Smooth muscle cell (in vitro differentiated cells): ENCODE results near the gene RNF32. TPM values are rescaled to one million over a fixed set of nuclear protein-coding genes. Genes with fewer than 3 reads are reported as not detected.

ENCODE experiments used
- DNase-seq: peaks from one replicate; lab custom pipeline; 2025; ENCODE audit not compliant: unreplicated experiment; lab: John Stamatoyannopoulos, UW
- H2AFZ ChIP-seq: fragments of 200-600 bp; sonication (generic); 2 replicates; pipeline ENCODE4 v1.6.0; 2016; ENCODE audit warnings: antibody characterized with exemption, low read depth, mild to moderate bottlenecking
- H3F3A ChIP-seq: fragments of 200-600 bp; sonication (generic); 2 replicates; pipeline ENCODE4 v1.6.0; 2017; ENCODE audit warnings: antibody characterized with exemption, low read depth
- H3K27ac ChIP-seq: fragments of 200-600 bp; sonication (generic); 2 replicates; pipeline ENCODE4 v1.5.1; 2016; ENCODE audit warnings: low read depth, mild to moderate bottlenecking
- H3K27me3 ChIP-seq: fragments of 200-600 bp; sonication (generic); 2 replicates; pipeline ENCODE4 v1.6.1; 2016; ENCODE audit warnings: low read depth, mild to moderate bottlenecking
- H3K36me3 ChIP-seq: fragments of 200-600 bp; sonication (generic); 2 replicates; pipeline ENCODE4 v1.5.1; 2016; ENCODE audit warnings: low read depth
- H3K4me1 ChIP-seq: fragments of 200-600 bp; sonication (generic); 2 replicates; pipeline ENCODE4 v1.5.1; 2016; ENCODE audit warnings: low read depth
- H3K4me2 ChIP-seq: fragments of 200-600 bp; sonication (generic); 2 replicates; pipeline ENCODE4 v1.6.0; 2016; ENCODE audit warnings: mild to moderate bottlenecking
- H3K4me3 ChIP-seq: fragments of 200-600 bp; sonication (generic); 2 replicates; pipeline ENCODE4 v1.5.1; 2016; ENCODE audit warnings: mild to moderate bottlenecking
- H3K79me2 ChIP-seq: fragments of 200-600 bp; sonication (generic); 2 replicates; pipeline ENCODE4 v1.6.0; 2016; ENCODE audit warnings: low read depth, mild to moderate bottlenecking
- H3K9ac ChIP-seq: fragments of 200-600 bp; sonication (generic); 2 replicates; pipeline ENCODE4 v1.6.0; 2016; ENCODE audit warnings: low read depth
- H3K9me3 ChIP-seq: fragments of 200-600 bp; sonication (generic); replicated peaks from 2 replicates; pipeline ENCODE4 v1.5.1; 2016; ENCODE audit warnings: low read depth
- H4K20me1 ChIP-seq: fragments of 200-600 bp; sonication (generic); 2 replicates; pipeline ENCODE4 v1.6.0; 2016; ENCODE audit warnings: low read depth
- WGBS: methylation state at CpG from one replicate; pipeline ENCODE4 v1.1.7; 2016; ENCODE audit warnings: low lambda C conversion rate; 5-methylcytosine and 5-hydroxymethylcytosine counted together
- polyA plus RNA-seq: library from polyadenylated mRNA; unstranded; fragments of >200 nt; fragmentation: Nextera tagmentation; extraction: Ambion mirVana; gene quantifications from 2 replicates; pipeline ENCODE4 v1.2.1, GENCODE V29; 2016
- total RNA-seq: library from RNA; depleted of rRNA; stranded (reverse); fragments of >200 nt; gene quantifications from 2 replicates; pipeline ENCODE4 v1.2.3, GENCODE V29; 2014
- TF ChIP-seq, protein P1 (sequence below): fragments of 200-600 bp; sonication (generic); IDR thresholded peaks from 2 replicates; pipeline ENCODE4 v1.5.1; 2017; ENCODE audit warnings: borderline replicate concordance, mild to moderate bottlenecking, antibody characterized with exemption; ENCODE audit not compliant: insufficient read depth, poor library complexity, severe bottlenecking

Gene RNF32
- total and polyA plus RNA-seq, 2 experiments from 2014 or later, result 0.63 to 4.3 TPM

DNA sequence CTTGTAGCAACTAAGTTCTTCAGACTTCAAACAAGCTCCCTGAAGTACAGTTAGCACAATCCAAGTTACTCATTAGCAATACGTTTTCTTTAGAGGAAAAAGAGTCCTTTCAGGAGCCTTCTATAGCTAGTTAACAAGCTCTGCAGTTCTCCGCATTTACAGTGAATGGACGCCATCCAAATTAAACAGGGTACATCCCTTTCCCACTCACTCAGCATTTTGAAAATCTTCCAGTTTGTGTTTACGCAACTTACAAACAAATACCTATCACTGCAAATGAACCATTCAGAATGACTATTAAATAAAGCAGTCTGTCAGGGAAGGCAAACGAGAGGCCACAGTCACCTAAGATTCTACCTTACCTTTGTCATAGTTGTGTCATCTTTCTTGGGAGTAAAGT is 84.5 kb downstream of the RNF32 start:
- Histone ChIP-seq H3F3A (no peaks in the 10 kb centered on the region), H3K36me3 (no peaks in the 10 kb centered on the region), H3K4me1 (peaks cover 10% of the 10 kb centered on the region), H2AFZ (no peak overlapping the region), H3K27me3 (no peaks in the 10 kb centered on the region), H3K4me2 (no peak overlapping the region), H3K27ac (no peak overlapping the region), H3K9me3 (no peaks in the 10 kb centered on the region), H3K9ac (no peak overlapping the region), H3K79me2 (no peaks in the 10 kb centered on the region), H4K20me1 (no peaks in the 10 kb centered on the region), H3K4me3 (no peak overlapping the region)
- no peak for DNase-seq
- 95% methylated on average over 5 of the region's 5 CpGs for WGBS
- TF ChIP-seq, protein P1, sequence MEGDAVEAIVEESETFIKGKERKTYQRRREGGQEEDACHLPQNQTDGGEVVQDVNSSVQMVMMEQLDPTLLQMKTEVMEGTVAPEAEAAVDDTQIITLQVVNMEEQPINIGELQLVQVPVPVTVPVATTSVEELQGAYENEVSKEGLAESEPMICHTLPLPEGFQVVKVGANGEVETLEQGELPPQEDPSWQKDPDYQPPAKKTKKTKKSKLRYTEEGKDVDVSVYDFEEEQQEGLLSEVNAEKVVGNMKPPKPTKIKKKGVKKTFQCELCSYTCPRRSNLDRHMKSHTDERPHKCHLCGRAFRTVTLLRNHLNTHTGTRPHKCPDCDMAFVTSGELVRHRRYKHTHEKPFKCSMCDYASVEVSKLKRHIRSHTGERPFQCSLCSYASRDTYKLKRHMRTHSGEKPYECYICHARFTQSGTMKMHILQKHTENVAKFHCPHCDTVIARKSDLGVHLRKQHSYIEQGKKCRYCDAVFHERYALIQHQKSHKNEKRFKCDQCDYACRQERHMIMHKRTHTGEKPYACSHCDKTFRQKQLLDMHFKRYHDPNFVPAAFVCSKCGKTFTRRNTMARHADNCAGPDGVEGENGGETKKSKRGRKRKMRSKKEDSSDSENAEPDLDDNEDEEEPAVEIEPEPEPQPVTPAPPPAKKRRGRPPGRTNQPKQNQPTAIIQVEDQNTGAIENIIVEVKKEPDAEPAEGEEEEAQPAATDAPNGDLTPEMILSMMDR, result no peak

- H3K9me3 ChIP-seq, result no peaks in the 10 kb centered on the region
- peaks cover 10% of the 10 kb centered on the region for H3K4me1 ChIP-seq
- no peaks in the 10 kb centered on the region for H4K20me1 ChIP-seq
- no peak overlapping the region for H3K4me2 ChIP-seq
- no peak overlapping the region for H3K4me3 ChIP-seq
- H3K36me3 ChIP-seq, result no peaks in the 10 kb centered on the region
- DNase-seq, result no peak
- H3K79me2 ChIP-seq, result no peaks in the 10 kb centered on the region
- no peak overlapping the region for H3K27ac ChIP-seq
- H3K27me3 ChIP-seq, result no peaks in the 10 kb centered on the region
- TF ChIP-seq, protein P1, result no peak
- H3F3A ChIP-seq, result no peaks in the 10 kb centered on the region
- no peak overlapping the region for H2AFZ ChIP-seq
- no peak overlapping the region for H3K9ac ChIP-seq
These were observed 85.4 kb downstream of the RNF32 start for GRCh38 chr7:156725936-156726335.
